ENCODE data around the gene FAM217A.
A peak's percentile ranks its signal among the peaks of the same experiment; 100 is the strongest.
"Not testable (repeated sequence)": the region's sequence is repeated elsewhere in the genome, so short reads cannot be mapped to it uniquely, and the experiment has no call there.

The FAM217A gene

GRCh38 chr6:4078691-4079471, at the start of gene FAM217A:
FAM217A (minus strand) TSS chr6:4079137; CDS start chr6:4077414, 1,723 bp downstream.
- DNase-seq = peak; percentile 29

DNA sequence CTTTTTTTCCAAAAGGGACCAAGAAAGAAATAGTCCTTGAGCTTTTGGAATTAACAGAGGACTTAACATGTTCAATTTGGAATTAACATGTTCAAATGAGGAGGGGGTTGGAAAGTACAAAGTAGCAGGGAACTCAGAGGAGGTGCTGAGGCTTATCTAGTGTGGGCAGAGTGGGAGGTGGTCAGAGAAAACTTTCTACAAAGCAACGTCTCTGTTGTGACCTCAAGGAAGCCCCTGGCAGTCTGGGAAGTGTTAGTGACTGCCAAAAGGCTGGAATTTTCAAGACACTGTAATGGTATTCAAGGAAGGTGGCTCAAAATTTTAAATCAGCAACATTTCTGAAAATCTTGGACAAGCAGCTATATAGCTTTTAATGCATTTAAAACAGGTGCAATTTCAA, 49.1 kb upstream of the FAM217A start:
- no peak for DNase-seq

DNA sequence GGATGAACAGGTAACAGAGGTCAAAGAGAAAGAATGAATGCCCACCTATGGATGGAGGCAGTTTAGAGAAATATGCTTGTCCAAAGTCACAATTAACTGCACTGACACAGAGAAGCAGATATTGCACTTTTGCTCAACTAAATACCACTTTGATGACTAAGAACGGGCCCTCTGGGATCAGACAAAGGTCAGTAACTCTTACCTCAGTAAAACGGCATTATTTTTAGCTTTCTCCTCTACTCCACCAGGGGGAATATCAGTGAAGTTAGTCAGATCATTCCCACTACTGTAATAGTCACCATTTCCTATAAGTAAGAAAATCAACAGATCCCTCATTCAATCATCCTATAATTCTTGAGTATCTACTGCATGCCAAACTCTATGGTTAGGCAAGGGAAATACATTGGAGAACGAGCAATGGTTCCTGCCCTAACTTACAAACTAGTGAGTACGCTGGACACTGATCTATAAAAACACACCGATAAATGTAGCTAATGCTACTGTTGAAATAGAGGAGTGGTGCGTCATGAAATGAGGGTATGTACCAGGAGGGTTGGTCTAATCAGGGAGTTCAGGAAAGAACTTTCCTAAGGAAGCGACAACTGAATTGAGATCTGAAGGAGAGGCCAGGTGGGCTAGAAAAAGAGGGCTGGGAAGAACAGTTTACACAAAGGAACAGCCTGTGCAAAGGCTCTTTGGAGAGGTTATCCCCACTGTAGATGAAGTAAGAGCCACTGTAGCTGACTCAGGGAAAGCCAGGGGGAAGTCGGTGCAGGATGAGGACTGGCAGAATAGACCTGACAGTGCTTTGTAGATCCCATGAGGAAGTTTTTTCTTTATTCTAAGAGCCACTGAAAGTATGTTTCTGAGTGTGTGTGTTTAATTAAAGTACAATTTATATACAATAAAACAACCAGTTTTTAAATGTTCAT, 47.3 kb upstream of the FAM217A start:
- DNase-seq = no peak

DNA sequence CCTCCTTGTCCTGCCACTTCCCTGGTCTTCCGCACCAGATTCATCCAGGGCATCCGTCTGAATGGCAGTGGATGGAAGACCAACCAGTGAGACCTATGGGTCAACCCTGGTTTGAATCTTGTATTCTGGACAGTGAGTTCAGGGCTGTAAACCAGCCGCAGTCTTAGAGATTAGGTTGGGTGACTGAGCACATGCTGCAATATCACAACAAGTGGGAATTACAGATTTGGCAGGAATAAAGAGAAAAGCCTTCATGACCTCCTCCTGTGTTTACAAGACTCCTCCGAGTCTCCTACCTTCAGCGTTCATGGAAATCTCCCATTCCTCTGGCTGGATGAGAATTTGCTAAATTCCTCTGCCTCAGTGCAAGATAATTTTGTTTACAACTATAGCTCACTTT, 46.6 kb upstream of the FAM217A start:
- no peak for DNase-seq

DNA sequence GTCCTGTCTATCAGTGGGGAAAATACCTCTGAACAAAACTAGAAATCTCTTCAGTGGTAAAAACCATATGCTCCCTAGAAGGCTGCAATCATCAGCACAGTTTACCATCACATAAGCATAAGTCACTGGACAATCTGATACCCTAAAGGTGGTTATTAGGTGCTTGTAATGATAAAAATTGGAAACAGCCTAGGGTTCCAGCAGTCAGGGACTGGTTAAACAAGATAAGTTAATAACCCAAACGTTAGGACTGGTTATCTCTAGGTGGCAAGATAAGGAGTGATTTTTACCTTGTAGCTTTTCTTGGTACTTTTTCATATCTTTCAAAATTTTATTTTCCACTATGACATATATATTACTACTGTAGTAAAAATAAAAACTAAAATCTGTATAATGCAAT, 45.4 kb upstream of the FAM217A start:
- no peak for DNase-seq

DNA sequence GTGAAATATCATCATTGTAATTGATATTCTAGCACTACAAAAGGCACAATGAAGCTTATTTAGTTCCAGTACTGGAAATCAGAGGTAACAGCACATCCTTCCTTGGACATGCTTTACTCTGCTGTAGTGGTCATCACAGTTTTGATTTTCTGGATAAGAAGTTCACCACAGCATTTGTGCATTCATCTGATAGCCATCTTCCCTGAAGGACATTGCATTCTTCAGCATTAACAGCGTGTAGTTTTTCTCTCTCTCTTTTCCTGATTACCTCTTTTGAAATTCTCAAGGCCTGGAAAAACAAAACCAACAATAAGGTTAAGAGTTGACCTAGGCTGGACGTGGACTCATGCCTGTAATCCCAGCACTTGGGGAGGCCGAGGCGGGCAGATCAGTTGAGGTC, 36.8 kb upstream of the FAM217A start:
- no peak for DNase-seq

- DNase-seq = no peak
Measured at GRCh38 chr6:4114123-4114522, 35.2 kb upstream of the FAM217A start.

GRCh38 chr6:4113649-4114048, 34.7 kb upstream of the FAM217A start:
- DNase-seq = no peak

DNA sequence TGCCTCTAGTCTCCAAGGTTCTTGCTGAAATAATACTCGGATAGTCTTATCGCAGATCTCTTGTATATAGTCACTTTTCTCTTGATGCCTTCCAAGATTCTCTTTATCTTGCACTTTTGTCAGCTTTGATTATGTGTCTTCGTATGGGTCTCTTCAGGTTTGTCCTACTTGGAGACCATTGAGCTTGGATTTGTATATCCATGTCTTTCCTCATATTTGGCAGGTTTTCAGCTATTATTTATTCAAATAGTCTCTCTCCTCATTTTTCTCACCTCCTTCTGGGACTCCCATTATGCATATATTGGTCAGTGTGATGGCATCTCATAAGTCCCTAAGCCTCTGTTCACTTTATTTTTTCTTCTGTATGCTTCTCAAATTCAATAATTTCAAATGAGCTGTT, 33.4 kb upstream of the FAM217A start:
- no peak for DNase-seq

GRCh38 chr6:4109363-4109815, 30.5 kb upstream of the FAM217A start:
- DNase-seq = not testable (repeated sequence)

DNA sequence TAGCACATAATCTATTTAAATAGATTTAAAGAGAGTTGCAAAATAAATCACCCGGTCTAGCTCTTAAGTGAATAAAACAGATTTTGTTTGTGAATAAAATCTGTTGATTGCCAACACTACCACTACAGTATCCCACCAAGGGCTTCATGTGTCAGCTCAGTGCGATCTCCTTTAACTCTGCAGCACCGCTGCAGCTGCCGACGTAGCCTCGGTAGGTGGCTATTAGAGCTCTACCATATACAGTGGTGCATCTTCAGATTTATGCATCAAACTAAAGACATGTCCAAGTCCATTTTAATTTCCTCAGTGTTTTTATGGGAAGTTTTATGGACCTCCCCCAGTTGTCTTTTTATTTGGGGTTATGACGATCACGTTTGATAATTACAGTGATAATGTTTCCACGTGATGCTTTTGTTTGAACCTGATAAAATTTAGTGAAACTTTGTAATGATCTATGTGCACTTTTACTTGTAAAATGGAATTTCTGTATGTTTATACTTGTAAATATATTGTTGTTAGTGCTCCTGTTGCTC, 29.7 kb upstream of the FAM217A start:
- no peak for DNase-seq

- DNase-seq = no peak
Measured at GRCh38 chr6:4107873-4108272, 28.9 kb upstream of the FAM217A start.

- DNase-seq = no peak
Measured at GRCh38 chr6:4105980-4106536, 27.1 kb upstream of the FAM217A start.

DNA sequence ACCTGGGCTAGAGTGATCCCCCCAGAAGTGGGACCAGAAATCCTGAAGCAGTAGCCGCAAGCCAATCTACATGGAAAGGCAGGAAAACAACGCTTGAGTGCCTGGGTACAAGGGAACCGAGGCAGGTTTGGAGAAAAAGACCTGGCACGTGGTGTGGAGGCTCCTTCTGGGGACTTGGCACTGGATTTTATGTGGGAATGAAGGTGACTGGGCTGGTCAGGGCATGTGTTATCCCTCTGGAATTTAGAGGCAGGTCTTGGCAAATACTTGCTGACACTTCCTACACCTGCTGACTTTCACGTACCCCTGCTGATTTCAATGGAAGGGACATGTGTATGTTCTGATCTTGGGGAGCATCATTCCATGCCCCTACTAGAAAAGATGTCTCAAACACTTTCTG, 25.0 kb upstream of the FAM217A start:
- DNase-seq = no peak

GRCh38 chr6:4102687-4103244, 23.8 kb upstream of the FAM217A start:
- DNase-seq = no peak

GRCh38 chr6:4101298-4101697, 22.4 kb upstream of the FAM217A start:
- no peak for DNase-seq

GRCh38 chr6:4100655-4101054, 21.7 kb upstream of the FAM217A start:
- DNase-seq = no peak

DNA sequence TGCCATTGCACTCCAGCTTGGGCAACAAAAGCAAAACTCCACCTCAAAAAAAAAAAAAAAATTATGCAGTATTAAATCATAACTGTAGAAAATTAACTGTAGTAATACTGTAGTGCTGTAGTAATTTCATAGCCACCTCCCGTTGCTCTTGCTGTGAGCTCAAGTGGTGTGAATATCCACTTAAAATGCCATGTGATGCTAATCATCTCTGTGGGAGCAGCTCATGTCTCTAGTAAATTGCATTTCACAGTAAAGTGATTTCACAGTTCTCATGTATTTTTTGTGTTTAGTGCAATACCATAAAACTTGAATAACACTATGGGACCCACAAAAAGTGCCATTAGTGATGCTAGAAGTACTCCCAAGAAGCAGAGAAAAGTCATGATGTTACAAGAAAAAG, 14.4 kb upstream of the FAM217A start:
- no peak for DNase-seq

- no peak for DNase-seq
Measured at GRCh38 chr6:4091941-4092340, 13.0 kb upstream of the FAM217A start.

DNA sequence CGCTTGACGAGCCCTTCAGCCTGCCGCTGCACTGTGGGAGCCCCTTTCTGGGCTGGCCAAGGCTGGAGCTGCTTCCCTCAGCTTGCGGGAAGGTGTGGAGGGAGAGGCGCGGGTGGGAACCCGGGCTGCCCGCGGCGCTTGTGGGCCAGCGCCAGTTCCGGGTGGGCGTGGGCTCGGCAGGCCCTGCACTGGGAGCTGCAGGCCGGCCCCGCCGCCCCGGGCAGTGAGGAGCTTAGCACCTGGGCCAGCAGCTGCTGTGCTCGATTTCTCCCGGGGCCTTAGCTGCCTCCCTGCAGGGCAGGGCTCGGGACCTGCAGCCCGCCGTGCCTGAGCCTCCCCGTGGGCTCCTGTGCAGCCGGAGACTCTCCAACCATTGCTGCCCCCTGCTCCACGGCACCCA, 11.1 kb upstream of the FAM217A start:
- DNase-seq = not testable (repeated sequence)

DNA sequence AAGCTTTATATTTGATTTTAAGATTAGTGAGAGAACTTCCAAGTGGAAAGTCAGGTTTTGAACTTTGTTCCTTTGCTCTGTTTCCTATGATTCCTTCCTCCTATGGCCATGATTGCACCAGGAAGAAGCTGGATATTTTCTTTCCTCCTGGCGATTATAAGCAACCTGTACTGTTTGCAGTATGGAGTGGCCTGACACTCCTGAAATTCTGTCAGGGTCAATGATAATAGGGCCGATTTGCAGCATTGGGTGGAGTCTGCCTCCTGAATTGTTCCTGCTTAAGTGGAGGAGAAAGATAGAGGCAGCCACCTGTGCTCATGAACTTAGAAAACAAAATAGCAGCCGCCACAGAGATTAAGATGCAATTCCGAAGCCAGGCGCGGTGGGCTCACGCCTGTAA, 9.8 kb upstream of the FAM217A start:
- DNase-seq = no peak

- DNase-seq = no peak
Measured at GRCh38 chr6:4085332-4085700, 6.4 kb upstream of the FAM217A start.
